OCI-LY7 (cell line): ENCODE measurements around the gene FCHO2. TPM values are rescaled to one million over a fixed set of nuclear protein-coding genes. Genes with fewer than 3 reads are reported as not detected.

ENCODE experiments used
- BruUV-seq: library from RNA; stranded (reverse); fragments of 400-500 nt; replicated peaks from 2 replicates; lab custom pipeline; 2021; lab: Mats Ljungman, UMichigan
- CTCF ChIA-PET: fragments of 300-600 bp; sonication (Branson Sonifier 250); formaldehyde crosslinking; loops from one replicate; lab custom pipeline; 2022; ENCODE audit warnings: antibody characterized with exemption; ENCODE audit not compliant: unreplicated experiment; lab: Charles Lee
- POLR2A ChIA-PET: fragments of 300-600 bp; sonication (Branson Sonifier 250); formaldehyde crosslinking; loops from one replicate; lab custom pipeline; 2022; ENCODE audit warnings: antibody characterized with exemption; lab: Charles Lee
- DNase-seq: peaks from one replicate; pipeline ENCODE4 v3.0.0-alpha.2; 2015; ENCODE audit warnings: low spot score
- H2AFZ ChIP-seq: fragments of 200-600 bp; sonication (generic), shearing (Covaris generic); 2 replicates; pipeline ENCODE4 v1.6.1; 2014; ENCODE audit warnings: mild to moderate bottlenecking, antibody characterized with exemption, low read length, moderate library complexity
- H3K27ac ChIP-seq: fragments of 200-600 bp; sonication (generic); 2 replicates; pipeline ENCODE4 v1.5.1; 2014; ENCODE audit warnings: mixed run types, low read depth, mild to moderate bottlenecking, moderate library complexity, low read length, inconsistent platforms; ENCODE audit not compliant: poor library complexity, severe bottlenecking
- H3K36me3 ChIP-seq: fragments of 200-600 bp; sonication (generic); 2 replicates; pipeline ENCODE4 v1.6.1; 2014; ENCODE audit warnings: mild to moderate bottlenecking, antibody characterized with exemption, low read length, moderate library complexity, mixed read lengths; ENCODE audit not compliant: insufficient read depth
- H3K4me1 ChIP-seq: fragments of 200-600 bp; sonication (generic); 2 replicates; pipeline ENCODE4 v1.5.1; 2014; ENCODE audit warnings: mild to moderate bottlenecking, low read length; ENCODE audit not compliant: insufficient read depth, poor library complexity, severe bottlenecking
- H3K4me2 ChIP-seq: fragments of 200-600 bp; sonication (generic); 2 replicates; pipeline ENCODE4 v1.6.1; 2014; ENCODE audit warnings: mild to moderate bottlenecking, low read length
- H3K4me3 ChIP-seq: fragments of 200-600 bp; sonication (generic); 2 replicates; pipeline ENCODE4 v1.5.1; 2014; ENCODE audit warnings: mild to moderate bottlenecking, low read depth, low read length; ENCODE audit not compliant: poor library complexity, severe bottlenecking
- H3K79me2 ChIP-seq: fragments of 200-600 bp; sonication (generic); 2 replicates; pipeline ENCODE4 v1.6.1; 2016; ENCODE audit warnings: low read depth, mild to moderate bottlenecking, low read length, moderate library complexity, mixed read lengths; ENCODE audit not compliant: insufficient read depth
- H3K9me2 ChIP-seq: fragments of 200-600 bp; sonication (generic); 2 replicates; pipeline ENCODE4 v1.6.1; 2016; ENCODE audit warnings: mild to moderate bottlenecking, low read length, mixed read lengths; ENCODE audit not compliant: insufficient read depth
- H3K9me3 ChIP-seq: fragments of 200-600 bp; sonication (generic); 2 replicates; pipeline ENCODE4 v1.6.1; 2014; ENCODE audit warnings: mild to moderate bottlenecking, mixed run types, low read length, mixed read lengths
- H4K20me1 ChIP-seq: fragments of 200-600 bp; sonication (generic); 2 replicates; pipeline ENCODE4 v1.6.1; 2014; ENCODE audit warnings: mild to moderate bottlenecking, antibody characterized with exemption, low read length, moderate library complexity, mixed read lengths; ENCODE audit not compliant: insufficient read depth
- CTCF ChIP-seq: fragments of 200-600 bp; sonication (generic); conservative IDR thresholded peaks from 2 replicates; pipeline ENCODE4 v1.5.1; 2014; ENCODE audit warnings: mild to moderate bottlenecking, antibody characterized with exemption, low read length, moderate library complexity, mixed read lengths
- EZH2phosphoT487 ChIP-seq: fragments of 200-600 bp; sonication (generic); IDR thresholded peaks from 2 replicates; pipeline ENCODE4 v1.6.1; 2018; ENCODE audit warnings: low read depth, borderline replicate concordance, mild to moderate bottlenecking, mixed run types, antibody characterized with exemption, low read length, moderate library complexity, mixed read lengths
- intact Hi-C: fragments of 100-400 bp; cut with micrococcal nuclease; formaldehyde crosslinking; loops from one replicate; pipeline ENCODE4 v1.10.0; 2022; ENCODE audit not compliant: unreplicated experiment
- total RNA-seq, 2 experiments: library from RNA; depleted of rRNA in 1 of 2; stranded (reverse); fragments of >200 nt in 1 of 2; shearing (Covaris generic) in 1 of 2; gene quantifications; 2 replicates each; pipeline ENCODE4 v1.2.3, GENCODE V29; 2014 to 2022

The FCHO2 gene
- total RNA-seq, 2 experiments from 2014 or later = 7.2 to 7.8 TPM

- Histone ChIP-seq H3K4me3 (no peak overlapping the region), H4K20me1 (no peaks in the 10 kb centered on the region), H3K27ac (no peak overlapping the region), H3K9me2 (no peaks in the 10 kb centered on the region), H3K4me2 (no peak overlapping the region), H3K4me1 (no peaks in the 10 kb centered on the region), H2AFZ (no peak overlapping the region), H3K9me3 (no peaks in the 10 kb centered on the region), H3K79me2 (no peaks in the 10 kb centered on the region), H3K36me3 (no peaks in the 10 kb centered on the region)
- ChIA-PET CTCF (no interaction called here), POLR2A (no interaction called here)
- BruUV-seq = no TSS peak
- TF ChIP-seq CTCF = peak; percentile 53
- TF ChIP-seq EZH2phosphoT487 = no peak
- DNase-seq = peak; percentile 3
- intact Hi-C loops = no loop called here
Observed at GRCh38 chr5:73027361-73027760, 71.5 kb downstream of the FCHO2 start.

GRCh38 chr5:73027816-73028215 lies 72.0 kb downstream of the FCHO2 start:
- Histone ChIP-seq H3K4me1 (no peaks in the 10 kb centered on the region), H3K36me3 (no peaks in the 10 kb centered on the region), H3K27ac (no peak overlapping the region), H3K4me3 (no peak overlapping the region), H2AFZ (no peak overlapping the region), H3K9me2 (no peaks in the 10 kb centered on the region), H3K9me3 (no peaks in the 10 kb centered on the region), H4K20me1 (no peaks in the 10 kb centered on the region), H3K79me2 (no peaks in the 10 kb centered on the region), H3K4me2 (no peak overlapping the region)
- BruUV-seq = no TSS peak
- TF ChIP-seq CTCF (no peak), EZH2phosphoT487 (no peak)
- POLR2A ChIA-PET = interaction anchor here (0.7 kb wide), 2 partner anchors 46 to 149 kb away, joined by 3 read pairs; no protein-coding TSS in a partner anchor
- intact Hi-C loops = no loop called here
- CTCF ChIA-PET = no interaction called here
- DNase-seq = no peak

GRCh38 chr5:73028991-73029595 lies 73.3 kb downstream of the FCHO2 start:
- ChIA-PET CTCF (no interaction called here), POLR2A (interaction anchor here (0.7 kb wide), 1 partner anchor 59 kb away, joined by 5 read pairs; no protein-coding TSS in a partner anchor)
- no peaks in the 10 kb centered on the region for H3K79me2 ChIP-seq

More at GRCh38 chr5:73028991-73029595, 73.3 kb downstream of the FCHO2 start:
- no peak for TF ChIP-seq EZH2phosphoT487
- no peak for TF ChIP-seq CTCF
- BruUV-seq = no TSS peak
- H2AFZ ChIP-seq = no peak overlapping the region
- DNase-seq = no peak
- no peak overlapping the region for H3K4me2 ChIP-seq
- no peaks in the 10 kb centered on the region for H3K9me3 ChIP-seq
- H3K4me1 ChIP-seq = no peaks in the 10 kb centered on the region
- H3K9me2 ChIP-seq = no peaks in the 10 kb centered on the region
- H3K4me3 ChIP-seq = no peak overlapping the region
- H3K36me3 ChIP-seq = no peaks in the 10 kb centered on the region
- intact Hi-C loops = no loop called here
- H3K27ac ChIP-seq = no peak overlapping the region
- no peaks in the 10 kb centered on the region for H4K20me1 ChIP-seq
